HCT116 (cell line): Measurements from ENCODE around the gene OR5K3. TPM values are rescaled to one million over a fixed set of nuclear protein-coding genes. Genes with fewer than 3 reads are reported as not detected.

ENCODE experiments used
- ATAC-seq: fragments of 200-7000 bp; cut with Tn5 transposase; 2 replicates; pipeline ENCODE4 v1.9.1; 2020; ENCODE audit warnings: mild to moderate bottlenecking, moderate library complexity
- BruUV-seq: library from RNA; stranded (reverse); fragments of 400-500 nt; replicated peaks from 2 replicates; lab custom pipeline; 2021; lab: Mats Ljungman, UMichigan
- CTCF ChIA-PET: fragments of 300-600 bp; sonication (Branson Sonifier 250); formaldehyde crosslinking; loops from one replicate; lab custom pipeline; 2021; ENCODE audit warnings: antibody characterized with exemption; lab: Charles Lee
- POLR2A ChIA-PET: fragments of 300-600, 350-600 bp; sonication (Branson Sonifier 250); formaldehyde crosslinking; loops from one replicate; lab custom pipeline; 2021; ENCODE audit warnings: antibody characterized with exemption; lab: Charles Lee
- RAD21 ChIA-PET, 2 experiments: fragments of 300-600 bp; sonication (Branson Sonifier 250); formaldehyde crosslinking; loops; one replicate each; lab custom pipeline; 2023; ENCODE audit warnings: low total read pairs in 2 of 2; ENCODE audit not compliant: uncharacterized antibody in 2 of 2, unreplicated experiment in 2 of 2, low non-redundant PET in 1 of 2; lab: Charles Lee
- DNase-seq: peaks from one replicate; pipeline ENCODE4 v3.0.0-alpha.2; 2010; ENCODE audit warnings: low read depth, low spot score
- H2AFZ ChIP-seq: fragments of 200-600 bp; shearing (Covaris generic), sonication (generic); 2 replicates; pipeline ENCODE4 v1.6.1; 2017; ENCODE audit warnings: low read depth, mixed run types, mixed read lengths, antibody characterized with exemption, low read length; ENCODE audit not compliant: poor library complexity, severe bottlenecking
- H3K27ac ChIP-seq: 2 replicates; pipeline ENCODE4 v1.5.1; 2012; ENCODE audit warnings: low read depth, low read length
- H3K27me3 ChIP-seq: fragments of 200-600 bp; sonication (generic); 2 replicates; pipeline ENCODE4 v1.6.1; 2016; ENCODE audit warnings: mixed run types, low read length, mixed read lengths; ENCODE audit not compliant: insufficient read depth
- H3K36me3 ChIP-seq, 2 experiments: fragments of 200-500 bp in 1 of 2; fragments of 200-600 bp in 1 of 2; sonication (Bioruptor generic) in 1 of 2; sonication (generic) in 1 of 2; 2 replicates each; pipeline versions ENCODE4 v1.5.1 to v1.6.1; 2014 to 2016; ENCODE audit warnings: low read length in 2 of 2, inconsistent platforms in 1 of 2, mixed read lengths in 1 of 2, mixed run types in 1 of 2; ENCODE audit not compliant: insufficient read depth in 2 of 2, control insufficient read depth in 1 of 2
- H3K4me1 ChIP-seq, 2 experiments: fragments of 200-600 bp in 1 of 2; sonication (generic) in 1 of 2; 2 replicates each; pipeline versions ENCODE4 v1.5.1 to v1.6.1; 2012 to 2017; ENCODE audit warnings: low read length in 2 of 2, inconsistent platforms in 1 of 2, mild to moderate bottlenecking in 1 of 2, mixed read lengths in 1 of 2, mixed run types in 1 of 2, moderate library complexity in 1 of 2; ENCODE audit not compliant: insufficient read depth in 2 of 2, control insufficient read depth in 1 of 2
- H3K4me2 ChIP-seq: fragments of 200-600 bp; sonication (generic); 2 replicates; pipeline ENCODE4 v1.6.1; 2017; ENCODE audit warnings: mixed run types, low read length, mixed read lengths
- H3K4me3 ChIP-seq, 2 experiments: fragments of 200-600 bp in 1 of 2; sonication (generic) in 1 of 2; replicated peaks in 1 of 2; 2 replicates each; pipeline ENCODE4 v1.5.1; 2011 to 2016; ENCODE audit warnings: low read length in 2 of 2, control low read depth in 1 of 2, low read depth in 1 of 2, mild to moderate bottlenecking in 1 of 2, mixed read lengths in 1 of 2, mixed run types in 1 of 2
- H3K79me2 ChIP-seq: fragments of 200-600 bp; sonication (generic); 2 replicates; pipeline ENCODE4 v1.6.1; 2017; ENCODE audit warnings: mild to moderate bottlenecking, mixed run types, low read length, moderate library complexity, mixed read lengths; ENCODE audit not compliant: insufficient read depth
- H3K9ac ChIP-seq: fragments of 200-600 bp; sonication (generic); 2 replicates; pipeline ENCODE4 v1.6.1; 2016; ENCODE audit warnings: low read length, mixed read lengths
- H3K9me2 ChIP-seq: fragments of 200-600 bp; sonication (generic), shearing (Covaris generic); 2 replicates; pipeline ENCODE4 v1.6.1; 2017; ENCODE audit warnings: mixed run types, mild to moderate bottlenecking, moderate library complexity; ENCODE audit not compliant: insufficient read depth
- H3K9me3 ChIP-seq, 2 experiments: fragments of 200-500 bp in 1 of 2; fragments of 200-600 bp in 1 of 2; sonication (Bioruptor generic) in 1 of 2; sonication (generic) in 1 of 2; 2 replicates each; pipeline ENCODE4 v1.6.1; 2014 to 2017; ENCODE audit warnings: low read length in 2 of 2, mixed read lengths in 2 of 2, inconsistent platforms in 1 of 2, low read depth in 1 of 2, mild to moderate bottlenecking in 1 of 2, mixed run types in 1 of 2, moderate library complexity in 1 of 2; ENCODE audit not compliant: control insufficient read depth in 1 of 2, insufficient read depth in 1 of 2
- H4K20me1 ChIP-seq: fragments of 200-600 bp; sonication (generic), shearing (Covaris generic); 2 replicates; pipeline ENCODE4 v1.6.1; 2017; ENCODE audit warnings: mixed run types, mild to moderate bottlenecking, moderate library complexity; ENCODE audit not compliant: insufficient read depth
- CBX3 ChIP-seq: IDR thresholded peaks from 2 replicates; pipeline ENCODE4 v1.6.1; 2012; ENCODE audit warnings: low read depth
- EGR1 ChIP-seq: IDR thresholded peaks from 2 replicates; pipeline ENCODE4 v1.6.1; 2012; ENCODE audit warnings: low read depth
- JUND ChIP-seq: IDR thresholded peaks from 2 replicates; pipeline ENCODE4 v1.6.1; 2012
- POLR2AphosphoS5 ChIP-seq: IDR thresholded peaks from 2 replicates; pipeline ENCODE4 v1.6.1; 2011; ENCODE audit warnings: mild to moderate bottlenecking, low read depth, low read length, moderate library complexity
- SP1 ChIP-seq: IDR thresholded peaks from 2 replicates; pipeline ENCODE4 v1.6.1; 2012; ENCODE audit warnings: low read depth
- intact Hi-C: fragments of 100-400 bp; cut with micrococcal nuclease; formaldehyde crosslinking; loops from 2 replicates; pipeline ENCODE4 v1.10.0; 2022
- total RNA-seq: library from RNA; stranded (reverse); gene quantifications from one replicate; pipeline ENCODE4 v1.2.1, GENCODE V29; 2021; ENCODE audit not compliant: unreplicated experiment
- TF ChIP-seq, protein P1 (sequence below), 3 experiments: fragments of 200-600 bp in 1 of 3; sonication (generic) in 1 of 3; IDR thresholded peaks in 2 of 3; conservative IDR thresholded peaks in 1 of 3; 2 replicates each; pipeline ENCODE4 v1.5.1; 2012 to 2017; ENCODE audit warnings: low read depth in 2 of 3, low read length in 2 of 3, antibody characterized with exemption in 1 of 3, borderline replicate concordance in 1 of 3, control low read depth in 1 of 3, mild to moderate bottlenecking in 1 of 3, mixed read lengths in 1 of 3, mixed run types in 1 of 3, moderate library complexity in 1 of 3; ENCODE audit not compliant: insufficient read depth in 1 of 3
- TF ChIP-seq, protein P2 (sequence below): IDR thresholded peaks from 2 replicates; pipeline ENCODE4 v1.6.1; 2012

The OR5K3 gene
- total RNA-seq, 1 experiment from 2014 or later: not detected

GRCh38 chr3:98361289-98361688 is 29.2 kb upstream of the OR5K3 start:
- H2AFZ ChIP-seq: no peak overlapping the region
- H3K9me3 ChIP-seq: no peaks in the 10 kb centered on the region
- ChIA-PET POLR2A (no interaction called here), RAD21 (no interaction called here), CTCF (no interaction called here)
- no peak overlapping the region for H3K9ac ChIP-seq
- no peak overlapping the region for H3K4me2 ChIP-seq
- no peaks in the 10 kb centered on the region for H3K79me2 ChIP-seq
- TF ChIP-seq, protein P1, sequence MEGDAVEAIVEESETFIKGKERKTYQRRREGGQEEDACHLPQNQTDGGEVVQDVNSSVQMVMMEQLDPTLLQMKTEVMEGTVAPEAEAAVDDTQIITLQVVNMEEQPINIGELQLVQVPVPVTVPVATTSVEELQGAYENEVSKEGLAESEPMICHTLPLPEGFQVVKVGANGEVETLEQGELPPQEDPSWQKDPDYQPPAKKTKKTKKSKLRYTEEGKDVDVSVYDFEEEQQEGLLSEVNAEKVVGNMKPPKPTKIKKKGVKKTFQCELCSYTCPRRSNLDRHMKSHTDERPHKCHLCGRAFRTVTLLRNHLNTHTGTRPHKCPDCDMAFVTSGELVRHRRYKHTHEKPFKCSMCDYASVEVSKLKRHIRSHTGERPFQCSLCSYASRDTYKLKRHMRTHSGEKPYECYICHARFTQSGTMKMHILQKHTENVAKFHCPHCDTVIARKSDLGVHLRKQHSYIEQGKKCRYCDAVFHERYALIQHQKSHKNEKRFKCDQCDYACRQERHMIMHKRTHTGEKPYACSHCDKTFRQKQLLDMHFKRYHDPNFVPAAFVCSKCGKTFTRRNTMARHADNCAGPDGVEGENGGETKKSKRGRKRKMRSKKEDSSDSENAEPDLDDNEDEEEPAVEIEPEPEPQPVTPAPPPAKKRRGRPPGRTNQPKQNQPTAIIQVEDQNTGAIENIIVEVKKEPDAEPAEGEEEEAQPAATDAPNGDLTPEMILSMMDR (IDR thresholded peaks at IDR 0.05 in 2 of 3, conservative IDR thresholded peaks at IDR 0.05 in 1 of 3; ENCODE audit: borderline replicate concordance in 1 of 3, insufficient read depth in 1 of 3, low read depth in 2 of 3, low read length in 2 of 3): no peak
- no peak for TF ChIP-seq CBX3
- TF ChIP-seq JUND: no peak
- H3K27ac ChIP-seq: no peak overlapping the region
- H3K36me3 ChIP-seq: no peaks in the 10 kb centered on the region
- H3K4me3 ChIP-seq: no peak overlapping the region
- no peak for ATAC-seq
- intact Hi-C loops: no loop called here
- no peaks in the 10 kb centered on the region for H3K9me2 ChIP-seq
- H3K27me3 ChIP-seq: no peaks in the 10 kb centered on the region
- DNase-seq: no peak
- no TSS peak for BruUV-seq
- H4K20me1 ChIP-seq: no peaks in the 10 kb centered on the region
- no peaks in the 10 kb centered on the region for H3K4me1 ChIP-seq

DNA sequence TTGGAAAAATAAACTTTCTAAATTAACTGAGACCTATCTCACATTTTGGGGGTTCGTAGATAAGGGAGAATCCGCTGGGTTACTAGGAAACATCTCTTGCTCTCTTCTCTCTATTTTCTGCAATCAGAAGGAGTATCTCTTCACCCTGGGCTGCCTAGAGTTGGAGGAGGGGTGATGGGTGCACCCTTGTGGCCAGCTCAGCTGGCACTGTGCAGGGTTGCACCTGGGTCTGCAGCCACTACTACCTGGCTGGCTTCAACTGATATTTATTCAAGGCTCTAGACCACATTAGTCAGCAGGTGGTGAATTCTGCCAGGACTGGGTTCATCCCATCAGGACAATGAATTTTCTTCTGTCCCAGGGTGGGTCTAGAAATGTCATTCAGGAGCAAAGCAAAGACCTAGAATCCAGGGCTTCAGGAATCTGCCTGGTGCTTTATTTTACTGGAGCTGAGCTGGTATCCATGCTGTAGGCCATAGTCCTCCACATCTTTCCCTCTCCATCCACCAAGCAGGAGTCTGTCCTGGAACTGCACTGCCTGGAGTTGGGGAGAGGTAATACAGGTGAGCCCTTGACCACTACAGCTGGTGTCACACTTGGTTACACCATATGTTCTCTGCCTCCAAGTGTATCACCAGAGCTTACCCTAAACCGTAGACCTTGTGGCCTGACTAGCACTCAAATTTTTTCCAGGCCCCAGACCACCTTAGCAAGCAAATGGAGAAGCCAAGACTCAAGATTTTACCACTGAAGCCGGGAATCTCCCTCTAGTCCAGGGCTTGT is 22.8 kb upstream of the OR5K3 start:
- Histone ChIP-seq H3K4me1 (no peaks in the 10 kb centered on the region), H3K4me3 (no peak overlapping the region), H3K27me3 (no peaks in the 10 kb centered on the region), H3K9me2 (no peaks in the 10 kb centered on the region), H3K9me3 (no peaks in the 10 kb centered on the region), H2AFZ (no peak overlapping the region), H3K9ac (no peak overlapping the region), H3K79me2 (no peaks in the 10 kb centered on the region), H4K20me1 (no peaks in the 10 kb centered on the region), H3K4me2 (no peak overlapping the region), H3K27ac (no peak overlapping the region), H3K36me3 (no peaks in the 10 kb centered on the region)
- ChIA-PET POLR2A (no interaction called here), CTCF (no interaction called here), RAD21 (no interaction called here)
- TF ChIP-seq, protein P2, sequence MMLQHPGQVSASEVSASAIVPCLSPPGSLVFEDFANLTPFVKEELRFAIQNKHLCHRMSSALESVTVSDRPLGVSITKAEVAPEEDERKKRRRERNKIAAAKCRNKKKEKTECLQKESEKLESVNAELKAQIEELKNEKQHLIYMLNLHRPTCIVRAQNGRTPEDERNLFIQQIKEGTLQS: no peak
- TF ChIP-seq SP1 (no peak), CBX3 (no peak), EGR1 (no peak), POLR2AphosphoS5 (no peak)
- intact Hi-C loops: no loop called here
- DNase-seq (no peak), ATAC-seq (peak; percentile 52; the same call in 1 of the 2 replicates)
- no TSS peak for BruUV-seq
